H1 (cell line): Measurements from ENCODE around the gene COL20A1. TPM values are rescaled to one million over a fixed set of nuclear protein-coding genes. Genes with fewer than 3 reads are reported as not detected.

Source experiments
- BRCA1 ChIP-seq: IDR thresholded peaks from 2 replicates; pipeline ENCODE4 v1.6.1; 2012; ENCODE audit warnings: low read depth, low read length, improper control_type of control experiment
- RAD21 ChIP-seq, 2 experiments: IDR thresholded peaks in 1 of 2; conservative IDR thresholded peaks in 1 of 2; 2 replicates each; pipeline ENCODE4 v1.6.1; 2011; ENCODE audit warnings: low read depth in 2 of 2, low read length in 2 of 2, improper control_type of control experiment in 1 of 2, inconsistent platforms in 1 of 2, mild to moderate bottlenecking in 1 of 2, moderate library complexity in 1 of 2
- TBP ChIP-seq: IDR thresholded peaks from 2 replicates; pipeline ENCODE4 v1.6.1; 2011; ENCODE audit warnings: low read depth, low read length, improper control_type of control experiment
- polyA plus RNA-seq, 7 experiments: library from polyadenylated mRNA; depleted of rRNA in 3 of 7; stranded (reverse) in 5 of 7; unstranded in 2 of 7; fragments of >200 nt in 5 of 7; fragments of 200-250 nt in 2 of 7; gene quantifications; 1 replicate in 5 of 7; 2 replicates in 1 of 7; 4 replicates in 1 of 7; pipeline versions ENCODE4 v1.2.1 to v1.2.3, GENCODE V29; 2011 to 2013; ENCODE audit warnings: missing spikeins in 2 of 7, mixed read lengths in 2 of 7
- total RNA-seq: library from RNA; stranded (reverse); fragmentation: NEBNext Ultra II Directional; extraction: Animal tissue kit (Norgen Biotek cat#: 25700); gene quantifications from 2 replicates; pipeline ENCODE4 v1.2.1, GENCODE V29; 2021

Gene COL20A1
- total and polyA plus RNA-seq, 2 of the 8 experiments (the other 6 are each of a cell fraction or from before 2014, with no cell fraction given): 0.19 to 0.21 TPM

GRCh38 chr20:63276956-63277355 lies 16.0 kb upstream of the COL20A1 start (continued):
- no peak for TF ChIP-seq BRCA1
- TF ChIP-seq RAD21 (IDR thresholded peaks at IDR 0.05 in 1 of 2, conservative IDR thresholded peaks at IDR 0.05 in 1 of 2; ENCODE audit: low read depth in 2 of 2, low read length in 2 of 2): no peak
- no peak for TF ChIP-seq TBP
- TF ChIP-seq, all 59 proteins: peak for 0
